HG03045 (cell line): ENCODE measurements around the gene COBL.

Experiments used
- ATAC-seq: cut with Tn5 transposase; IDR thresholded peaks from one replicate; pipeline ENCODE4 v1.9.1; 2021; ENCODE audit warnings: mild to moderate bottlenecking, moderate library complexity; ENCODE audit not compliant: unreplicated experiment

The COBL gene

GRCh38 chr7:50978633-50979215 lies 337.9 kb downstream of the COBL start:
- no peak for ATAC-seq

DNA sequence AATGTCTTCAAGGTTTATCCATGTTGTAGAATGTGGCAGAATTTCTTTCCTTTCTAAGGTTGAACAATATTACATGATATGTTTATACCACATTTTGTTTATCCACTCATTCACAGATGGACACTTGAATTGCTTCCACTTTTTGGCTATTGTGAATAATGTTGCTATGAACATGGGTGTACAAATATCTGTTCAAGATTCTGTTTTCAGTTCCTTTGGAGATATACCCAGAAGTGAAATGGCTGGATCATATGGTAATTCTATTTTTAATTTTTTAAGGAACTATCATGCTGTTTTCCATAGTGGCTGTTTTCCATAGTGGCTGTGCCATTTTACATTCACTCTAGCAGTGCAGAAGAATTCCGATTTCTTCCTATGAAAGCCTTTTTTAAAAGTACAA lies 339.2 kb downstream of the COBL start:
- ATAC-seq, result no peak

- ATAC-seq, result no peak
These were observed 340.5 kb downstream of the COBL start for GRCh38 chr7:50976064-50976463.

DNA sequence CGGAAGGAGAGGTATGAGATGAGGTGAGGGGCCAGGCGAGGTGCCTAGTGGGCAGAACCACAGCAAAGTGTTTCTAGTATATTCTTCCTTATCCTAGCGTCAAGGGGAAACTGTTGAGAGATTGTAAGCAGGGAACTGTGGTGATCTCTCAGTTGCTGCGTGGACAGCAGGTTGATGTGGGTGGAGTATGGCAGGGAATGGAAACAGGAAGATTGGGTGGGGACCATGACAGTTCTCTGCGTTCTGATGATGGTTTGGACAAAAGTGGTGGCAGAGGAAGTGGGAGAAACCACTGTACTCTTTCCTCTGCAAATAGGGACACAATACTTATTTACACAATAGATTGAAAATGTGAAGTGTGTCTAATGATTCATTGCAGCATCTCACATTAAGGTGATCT lies 342.4 kb downstream of the COBL start:
- no peak for ATAC-seq

DNA sequence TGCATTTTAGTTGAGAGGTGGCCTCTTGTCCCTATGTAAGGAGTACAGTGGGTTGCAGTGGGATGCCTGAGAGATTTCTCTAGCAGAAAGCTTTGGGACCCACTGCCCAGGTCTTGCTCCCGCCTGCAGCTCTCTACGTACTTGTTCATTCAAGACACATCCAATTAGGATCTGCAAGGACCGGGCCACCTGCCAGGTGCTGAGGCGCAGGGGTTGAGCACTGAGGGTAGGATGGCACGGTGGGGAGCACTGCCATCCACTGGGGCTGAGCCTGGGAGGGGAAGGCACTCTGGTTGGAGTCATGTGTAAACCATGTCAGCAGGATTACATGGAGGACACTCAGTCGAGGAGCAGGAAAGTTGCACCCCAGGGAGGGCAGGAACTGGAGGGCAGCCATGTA lies 342.8 kb downstream of the COBL start:
- no peak for ATAC-seq

DNA sequence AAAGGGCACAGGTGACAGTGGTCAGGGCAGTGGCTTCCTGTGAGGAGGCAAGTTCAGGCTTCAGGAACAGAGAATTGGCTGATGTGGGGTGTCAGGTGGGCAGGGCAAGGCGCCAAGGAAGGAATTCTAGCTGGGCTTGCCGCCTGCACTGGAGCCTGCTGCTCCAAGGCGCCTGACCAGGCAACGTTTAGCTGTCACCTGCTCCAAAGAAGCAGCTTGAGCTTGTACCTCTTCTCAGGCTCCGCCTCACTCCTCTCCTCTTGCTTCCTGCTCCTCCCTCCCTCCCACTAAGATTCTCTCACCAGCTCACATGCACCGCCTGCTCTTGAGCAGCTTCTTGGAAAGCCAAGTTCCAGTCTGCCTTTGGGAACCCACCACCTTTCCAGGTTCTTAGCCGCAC lies 346.5 kb downstream of the COBL start:
- ATAC-seq, result no peak
